Measurements from ENCODE around the gene LFNG.
"Not testable (repeated sequence)": the region's sequence is repeated elsewhere in the genome, so short reads cannot be mapped to it uniquely, and the experiment has no call there.

LFNG gene

GRCh38 chr7:2531796-2532110 is 12.2 kb downstream of the LFNG start:
- not testable (repeated sequence) for DNase-seq

- DNase-seq = not testable (repeated sequence)
Measured at GRCh38 chr7:2532199-2532772, 12.7 kb downstream of the LFNG start.

- not testable (repeated sequence) for DNase-seq
Measured at GRCh38 chr7:2532816-2533215, 13.2 kb downstream of the LFNG start.

- DNase-seq = not testable (repeated sequence)
Measured at GRCh38 chr7:2533566-2533965, 14.0 kb downstream of the LFNG start.

- DNase-seq = not testable (repeated sequence)
Measured at GRCh38 chr7:2534214-2534613, 14.6 kb downstream of the LFNG start.

GRCh38 chr7:2535872-2536627 is 16.5 kb downstream of the LFNG start:
- DNase-seq = not testable (repeated sequence)

- DNase-seq = no peak
Measured at GRCh38 chr7:2537981-2538851, 18.6 kb downstream of the LFNG start.

GRCh38 chr7:2539031-2539911 is 19.7 kb downstream of the LFNG start:
- DNase-seq = no peak

- DNase-seq = no peak
Measured at GRCh38 chr7:2540133-2540532, 20.6 kb downstream of the LFNG start.

- no peak for DNase-seq
Measured at GRCh38 chr7:2540641-2541051, 21.1 kb downstream of the LFNG start.

- no peak for DNase-seq
Measured at GRCh38 chr7:2541291-2542010, 21.9 kb downstream of the LFNG start.

GRCh38 chr7:2542011-2542915 is 22.7 kb downstream of the LFNG start:
- DNase-seq = no peak

- DNase-seq = no peak
Measured at GRCh38 chr7:2542916-2543871, 23.6 kb downstream of the LFNG start.

- DNase-seq = no peak
Measured at GRCh38 chr7:2544541-2545188, 25.1 kb downstream of the LFNG start.

- no peak for DNase-seq
Measured at GRCh38 chr7:2545746-2546425, 26.3 kb downstream of the LFNG start.

GRCh38 chr7:2546776-2547586 is 27.4 kb downstream of the LFNG start:
- DNase-seq = no peak

- no peak for DNase-seq
Measured at GRCh38 chr7:2551418-2551817, 31.8 kb downstream of the LFNG start.

GRCh38 chr7:2553108-2553507 is 33.5 kb downstream of the LFNG start:
- DNase-seq = no peak

All from NCI-H1105 treated with DMSO at 0.1 percent for 48 hours (cell line).